Heart right ventricle (tissue), 16 donors: ENCODE results near the gene F13A1. TPM values are rescaled to one million over a fixed set of nuclear protein-coding genes. Genes with fewer than 3 reads are reported as not detected.

Experiments used
- ATAC-seq, 8 donors: fragments of 200-7000 bp; cut with Tn5 transposase; one replicate each; pipeline ENCODE4 v1.9.1; 2020; ENCODE audit warnings: mild to moderate bottlenecking in 8 of 8, moderate library complexity in 8 of 8, moderate number of reproducible peaks in 1 of 8
- DNase-seq, 2 donors: peaks; one replicate each; pipeline ENCODE4 v3.0.0-alpha.2; 2020
- H3K27ac ChIP-seq, 10 donors: fragments of 200-600 bp; sonication (generic) in 2 of 10; one replicate each; pipeline versions ENCODE4 v1.5.0 to v1.8.0; 2020 to 2022; ENCODE audit warnings: mild to moderate bottlenecking in 3 of 10
- H3K27me3 ChIP-seq, 7 donors: fragments of 200-600 bp; one replicate each; pipeline ENCODE4 v1.8.0; 2021 to 2022; ENCODE audit warnings: mild to moderate bottlenecking in 2 of 7
- H3K36me3 ChIP-seq, 9 donors: fragments of 200-600 bp; sonication (generic) in 1 of 9; one replicate each; pipeline versions ENCODE4 v1.5.0 to v1.8.0; 2020 to 2022; ENCODE audit warnings: mild to moderate bottlenecking in 2 of 9
- H3K4me1 ChIP-seq, 9 donors: fragments of 200-600 bp; sonication (generic) in 1 of 9; one replicate each; pipeline versions ENCODE4 v1.5.0 to v1.8.0; 2020 to 2022; ENCODE audit warnings: mild to moderate bottlenecking in 4 of 9
- H3K4me3 ChIP-seq, 10 donors: fragments of 200-600 bp; sonication (generic) in 2 of 10; one replicate each; pipeline versions ENCODE4 v1.5.0 to v1.8.0; 2020 to 2022; ENCODE audit warnings: mild to moderate bottlenecking in 7 of 10, moderate library complexity in 2 of 10
- H3K9me3 ChIP-seq, 11 donors: fragments of 200-600 bp in 10 of 11; sonication (generic) in 2 of 11; one replicate each; pipeline versions ENCODE4 v1.5.0 to v1.8.0; 2013 to 2022; ENCODE audit warnings: mild to moderate bottlenecking in 2 of 11, control low read depth in 1 of 11, moderate library complexity in 1 of 11
- CTCF ChIP-seq, 9 donors: fragments of 200-600 bp; sonication (generic) in 2 of 9; IDR thresholded peaks; one replicate each; pipeline versions ENCODE4 v1.5.0 to v1.8.0; 2021 to 2022; ENCODE audit warnings: antibody characterized with exemption in 9 of 9, mild to moderate bottlenecking in 5 of 9, moderate library complexity in 1 of 9
- WGBS, 2 donors: extraction: QIAGEN DNeasy Blood & Tissue Kit; methylation state at CpG; one replicate each; pipeline ENCODE4 v1.1.7; 2013; ENCODE audit warnings: inconsistent platforms in 1 of 2; 5-methylcytosine and 5-hydroxymethylcytosine counted together
- intact Hi-C, 10 donors: fragments of 100-400 bp; cut with DNase I; formaldehyde crosslinking; loops; one replicate each; pipeline versions ENCODE4 v1.11.1 to v1.14.2; 2022
- polyA plus RNA-seq, 2 donors: library from polyadenylated mRNA; stranded (reverse); fragments of 200-250 nt; gene quantifications; one replicate each; pipeline ENCODE4 v1.2.3, GENCODE V29; 2013
- total RNA-seq, 10 donors: library from RNA; stranded (reverse); fragmentation: NEBNext Ultra II Directional in 3 of 10; extraction: Animal tissue kit (Norgen Biotek cat#: 25700) in 3 of 10; gene quantifications; one replicate each; pipeline versions ENCODE4 v1.2.1 to v1.2.4, GENCODE V29; 2021 to 2023
- donor health status: Arrhythmogenic right ventricular cardiomyopathy.
- donor health status: ischemic (EF 13 %, LVEDD 7.1; RV severe dilation, severe dysfunction).
- donor health status: healthy with polysubstance abuse.
- donor health status: DM: no; HTN: yes; CAD: no.
- donor health status: DM: no; HTN: no; CAD: no.
- donor health status: ischemic (EF 25% LVEDD 6.9; RV normal size, moderate dysfunction).
- donor health status: ischemic (EF 25% LVEDD 5.7; RV mildly dilated, moderate dysfunction).
- donor health status: healthy.
- donor health status: DM: yes; HTN: yes; CAD: no.
- donor health status: Ischemic cardiomyopathy.
- donor health status: ischemic (EF 35%, LVEDD 5.7; RV mildly dilated, moderate dysfunction).
- donor health status: nonischemic (EF 11% LVEDD 7.7; RV severe dilation, severe dysfunction).
- donor health status: DM: yes; HTN: yes; CAD: no.
- donor health status: PGD.
- donor health status: ischemic (EF 29% LVEDD 5.4; RV normal size, mild dysfunction).
- donor health status: nonischemic (EF 23%, LVEDD 6.1; RV moderate dilation, normal function).

F13A1 gene
- total and polyA plus RNA-seq, 12 donors = 8.4 to 265 (median 22.8) TPM

GRCh38 chr6:6169141-6169540 lies 151.3 kb downstream of the F13A1 start:
- no peaks in the 10 kb centered on the region for H3K9me3 ChIP-seq
- peaks cover 0 to 56% (median 0%) of the 10 kb centered on the region in 9 donors for H3K36me3 ChIP-seq
- no peaks in the 10 kb centered on the region for H3K27me3 ChIP-seq
- DNase-seq = no peak
- intact Hi-C loops = no loop called here
- H3K4me1 ChIP-seq = no peaks in the 10 kb centered on the region
- ATAC-seq = no peak
- 73 to 76% methylated on average over 1 of the region's 1 CpG for WGBS, 2 donors
- TF ChIP-seq CTCF (IDR thresholded peaks at IDR 0.05) = no peak
- H3K4me3 ChIP-seq = no peak overlapping the region
- H3K27ac ChIP-seq = no peak overlapping the region

- WGBS, 2 donors = 86 to 87% methylated on average over 3 of the region's 3 CpGs
- ATAC-seq (no peak), DNase-seq (no peak)
- TF ChIP-seq CTCF (IDR thresholded peaks at IDR 0.05) = no peak
- Histone ChIP-seq H3K36me3 (peaks cover 0 to 73% (median 0%) of the 10 kb centered on the region in 9 donors), H3K4me3 (no peak overlapping the region), H3K9me3 (no peaks in the 10 kb centered on the region), H3K27me3 (no peaks in the 10 kb centered on the region), H3K27ac (no peak overlapping the region), H3K4me1 (no peaks in the 10 kb centered on the region)
- intact Hi-C loops = no loop called here
These were observed 154.4 kb downstream of the F13A1 start for GRCh38 chr6:6166064-6166463.

GRCh38 chr6:6164367-6164766 lies 156.1 kb downstream of the F13A1 start:
- Histone ChIP-seq H3K36me3 (peaks cover 0 to 71% (median 0%) of the 10 kb centered on the region in 9 donors), H3K9me3 (no peaks in the 10 kb centered on the region), H3K27ac (no peak overlapping the region), H3K4me1 (no peaks in the 10 kb centered on the region), H3K4me3 (no peak overlapping the region), H3K27me3 (no peaks in the 10 kb centered on the region)
- DNase-seq (no peak), ATAC-seq (no peak)
- intact Hi-C loops = no loop called here
- 69 to 82% methylated on average over 4 of the region's 4 CpGs for WGBS, 2 donors
- TF ChIP-seq CTCF (IDR thresholded peaks at IDR 0.05) = no peak

- WGBS, 2 donors = 94 to 95% methylated on average over 3 of the region's 3 CpGs
- ATAC-seq = no peak
- DNase-seq = no peak
- no peaks in the 10 kb centered on the region for H3K4me1 ChIP-seq
- no peak overlapping the region for H3K27ac ChIP-seq
- no peak for TF ChIP-seq CTCF (IDR thresholded peaks at IDR 0.05)
- no peaks in the 10 kb centered on the region for H3K9me3 ChIP-seq
- H3K36me3 ChIP-seq = peaks cover 0 to 58% (median 0%) of the 10 kb centered on the region in 9 donors
- intact Hi-C loops = no loop called here
- no peak overlapping the region for H3K4me3 ChIP-seq
- H3K27me3 ChIP-seq = peaks cover 0 to 28% (median 0%) of the 10 kb centered on the region in 7 donors
These were observed 166.1 kb downstream of the F13A1 start for GRCh38 chr6:6154335-6154734.
